ENCODE data around the gene DNMBP. TPM values are rescaled to one million over a fixed set of nuclear protein-coding genes. Genes with fewer than 3 reads are reported as not detected.

DNMBP gene
- total and polyA plus RNA-seq, 5 donors: 5.5 to 10.0 (median 7.7) TPM

DNA sequence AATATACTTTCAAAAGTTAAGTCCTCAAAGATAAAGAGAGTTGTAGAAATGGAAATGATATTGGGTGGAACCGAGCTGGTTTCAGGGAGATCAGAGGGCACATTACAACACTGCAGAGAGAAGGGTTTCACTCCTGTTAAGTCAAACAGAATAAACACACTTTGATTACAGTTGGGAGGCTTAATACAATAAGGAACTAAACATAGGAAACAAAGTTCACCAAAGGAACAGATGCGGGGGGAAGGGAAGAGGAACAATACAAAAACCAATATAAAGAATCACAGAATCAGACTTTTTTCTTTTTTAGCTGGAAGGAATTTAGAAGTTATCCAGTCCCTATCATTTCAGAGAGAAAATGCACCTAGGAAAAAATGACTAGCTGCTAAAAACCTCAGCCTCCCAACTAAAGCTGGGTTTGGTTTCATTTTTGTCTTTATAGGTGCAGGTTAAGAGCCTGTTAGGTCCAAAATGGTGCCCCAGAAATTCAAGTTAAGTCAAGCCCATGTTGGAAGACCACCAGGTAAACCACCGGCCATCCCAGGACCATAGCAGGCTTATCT lies 81.9 kb downstream of the DNMBP start:
- DNase-seq (no peak), ATAC-seq (peak; percentile 52 to 59)
- Histone ChIP-seq H3K27ac (ENCODE audit: low read length) (peak overlapping the region; percentile 13), H3K4me1 (ENCODE audit: control insufficient read depth, insufficient read depth, low read length) (peaks cover 14% of the 10 kb centered on the region), H3K27me3 (ENCODE audit: control insufficient read depth, insufficient read depth) (no peaks in the 10 kb centered on the region), H3K9me3 (ENCODE audit: control insufficient read depth, low read length) (no peaks in the 10 kb centered on the region), H3K4me3 (ENCODE audit: low read length) (no peak overlapping the region)
- WGBS: 73% methylated on average over 3 of the region's 3 CpGs
- intact Hi-C loops (cut with DNase I): no loop called here

DNA sequence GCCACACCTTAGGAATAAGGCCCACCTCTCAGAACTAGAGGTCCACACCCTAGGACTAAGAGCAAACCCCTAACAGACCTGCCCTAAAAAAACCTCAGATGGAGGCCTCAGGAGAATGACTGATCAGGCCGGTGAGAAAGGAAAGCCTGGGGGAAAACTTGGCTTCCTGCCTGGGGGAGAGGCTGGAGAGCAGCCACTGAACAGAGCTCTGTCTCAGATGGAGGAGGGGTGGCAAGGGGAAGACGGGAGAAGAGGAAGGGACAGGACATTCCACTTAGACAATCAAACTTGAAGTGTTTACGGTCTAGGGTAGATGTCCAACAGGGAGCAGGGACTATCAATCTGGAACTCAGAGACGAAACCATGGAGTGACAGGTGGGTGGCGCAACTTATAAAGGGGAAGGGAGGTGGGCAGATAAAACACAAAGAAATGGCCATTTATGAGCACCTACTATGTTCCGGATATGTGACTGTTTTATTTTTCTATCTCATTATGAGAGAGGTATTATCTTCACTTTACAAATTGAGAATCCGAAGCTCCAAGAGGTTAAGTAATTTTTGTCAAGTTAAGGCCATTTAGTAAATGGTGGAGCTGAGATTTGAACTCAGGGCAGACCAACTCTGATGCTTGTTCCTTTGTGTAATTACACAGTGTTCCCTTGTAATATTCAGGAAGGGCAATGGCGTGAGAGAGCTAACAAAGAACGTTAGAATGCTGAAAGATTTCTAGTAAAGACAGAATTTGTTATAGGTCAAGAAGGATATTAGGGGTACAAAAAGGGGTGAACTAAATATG lies 82.6 kb downstream of the DNMBP start:
- peak; percentile 34 to 76 (median 68) for DNase-seq
- H3K27ac ChIP-seq (ENCODE audit: low read length): peak overlapping the region; percentile 62
- peaks cover 14% of the 10 kb centered on the region for H3K4me1 ChIP-seq (ENCODE audit: control insufficient read depth, insufficient read depth, low read length)
- 56% methylated on average over 9 of the region's 9 CpGs for WGBS
- H3K9me3 ChIP-seq (ENCODE audit: control insufficient read depth, low read length): no peaks in the 10 kb centered on the region
- no peaks in the 10 kb centered on the region for H3K27me3 ChIP-seq (ENCODE audit: control insufficient read depth, insufficient read depth)
- intact Hi-C loops (cut with DNase I): no loop called here
- H3K4me3 ChIP-seq (ENCODE audit: low read length): no peak overlapping the region
- peak; percentile 53 to 65 for ATAC-seq

DNA sequence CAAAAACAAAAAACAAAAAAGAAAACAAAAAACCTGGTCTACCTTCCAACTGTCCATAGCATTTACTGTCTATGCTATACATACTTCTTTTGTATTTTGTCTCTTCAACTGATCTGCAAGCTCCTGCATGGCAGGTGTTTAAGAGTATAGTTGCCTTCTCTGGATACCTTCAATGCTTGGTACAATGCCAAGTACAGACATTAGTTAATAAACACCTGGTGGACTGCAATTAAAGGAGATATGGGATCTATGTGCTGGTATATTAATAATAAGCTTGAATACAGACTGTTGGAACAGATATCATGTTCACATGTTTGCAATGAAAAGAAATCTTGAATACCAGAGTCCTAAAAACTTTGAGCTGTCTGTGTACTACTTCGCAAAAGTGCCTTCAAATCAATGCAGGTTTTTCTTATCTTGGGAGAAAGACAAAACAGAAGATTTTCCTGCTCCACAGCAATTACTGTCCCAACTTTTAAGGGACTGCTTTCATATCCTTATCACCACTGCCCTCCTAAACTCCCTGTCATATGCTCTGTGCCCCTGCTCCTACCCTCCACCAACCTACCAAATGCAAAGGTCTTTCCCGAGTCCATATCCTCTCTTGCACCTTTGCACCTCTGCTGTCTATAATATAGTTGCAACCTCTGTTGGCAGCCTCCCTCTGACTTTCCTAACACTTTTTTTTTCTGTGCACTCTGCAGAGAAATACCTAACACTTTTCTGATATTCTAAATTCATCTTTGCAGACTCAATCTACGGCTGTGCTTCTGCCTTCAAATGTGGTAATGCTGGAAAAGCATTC lies 85.1 kb downstream of the DNMBP start:
- DNase-seq: no peak
- Histone ChIP-seq H3K27ac (ENCODE audit: low read length) (no peak overlapping the region), H3K4me1 (ENCODE audit: control insufficient read depth, insufficient read depth, low read length) (peaks cover 14% of the 10 kb centered on the region), H3K9me3 (ENCODE audit: control insufficient read depth, low read length) (no peaks in the 10 kb centered on the region), H3K4me3 (ENCODE audit: low read length) (no peak overlapping the region), H3K27me3 (ENCODE audit: control insufficient read depth, insufficient read depth) (no peaks in the 10 kb centered on the region)
- ATAC-seq: no peak
- WGBS: 69% methylated on average over 3 of the region's 3 CpGs
- intact Hi-C loops (cut with DNase I): no loop called here

DNA sequence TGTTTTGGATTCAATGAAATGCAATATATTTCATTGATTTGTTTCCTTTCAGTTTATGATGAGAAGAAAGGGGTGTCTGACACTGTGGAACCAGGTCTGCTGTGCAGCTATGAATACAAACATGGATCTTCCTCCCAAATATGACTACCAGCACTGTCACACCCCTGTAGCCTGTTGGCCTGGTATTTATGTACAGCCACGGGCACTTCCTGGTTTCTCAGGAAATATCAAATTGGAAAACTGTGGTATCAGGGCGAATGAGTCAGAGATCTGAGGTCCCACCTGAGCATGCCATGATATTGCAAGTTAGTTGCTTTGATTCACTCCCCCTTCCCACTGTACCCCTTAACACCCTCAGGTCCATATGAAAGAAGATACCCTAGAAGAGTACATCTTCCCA lies 87.8 kb downstream of the DNMBP start:
- Histone ChIP-seq H3K27me3 (ENCODE audit: control insufficient read depth, insufficient read depth) (no peaks in the 10 kb centered on the region), H3K4me1 (ENCODE audit: control insufficient read depth, insufficient read depth, low read length) (peaks cover 5% of the 10 kb centered on the region), H3K9me3 (ENCODE audit: control insufficient read depth, low read length) (no peaks in the 10 kb centered on the region), H3K4me3 (ENCODE audit: low read length) (no peak overlapping the region), H3K27ac (ENCODE audit: low read length) (no peak overlapping the region)
- WGBS: 89% methylated on average over 2 of the region's 2 CpGs
- ATAC-seq: no peak
- intact Hi-C loops (cut with DNase I): no loop called here
- no peak for DNase-seq

DNA sequence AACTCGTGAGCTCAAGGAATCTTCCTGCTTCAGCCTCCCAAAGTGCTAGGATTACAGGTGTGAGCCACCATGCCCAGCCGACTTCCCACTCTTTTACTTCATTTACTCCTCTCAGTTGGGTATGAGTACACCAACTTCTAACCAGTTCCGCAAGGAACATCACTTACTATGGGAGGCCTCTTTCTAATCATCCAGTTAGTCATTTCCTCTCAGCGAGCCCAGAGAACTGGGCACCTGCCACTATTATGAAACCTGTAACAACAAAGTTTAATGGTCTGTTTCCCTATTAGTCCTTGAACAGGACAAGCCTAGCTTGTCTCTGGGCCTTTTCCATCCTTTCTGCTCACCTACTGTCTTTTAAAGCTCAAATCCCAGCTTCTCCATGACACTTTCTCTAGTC lies 88.8 kb downstream of the DNMBP start:
- ATAC-seq: peak in 1 of 2 donors; percentile 77
- intact Hi-C loops (cut with DNase I): no loop called here
- no peaks in the 10 kb centered on the region for H3K9me3 ChIP-seq (ENCODE audit: control insufficient read depth, low read length)
- H3K4me3 ChIP-seq (ENCODE audit: low read length): no peak overlapping the region
- no peaks in the 10 kb centered on the region for H3K27me3 ChIP-seq (ENCODE audit: control insufficient read depth, insufficient read depth)
- 91% methylated on average over 4 of the region's 4 CpGs for WGBS
- DNase-seq: no peak
- H3K27ac ChIP-seq (ENCODE audit: low read length): no peak overlapping the region
- no peaks in the 10 kb centered on the region for H3K4me1 ChIP-seq (ENCODE audit: control insufficient read depth, insufficient read depth, low read length)

DNA sequence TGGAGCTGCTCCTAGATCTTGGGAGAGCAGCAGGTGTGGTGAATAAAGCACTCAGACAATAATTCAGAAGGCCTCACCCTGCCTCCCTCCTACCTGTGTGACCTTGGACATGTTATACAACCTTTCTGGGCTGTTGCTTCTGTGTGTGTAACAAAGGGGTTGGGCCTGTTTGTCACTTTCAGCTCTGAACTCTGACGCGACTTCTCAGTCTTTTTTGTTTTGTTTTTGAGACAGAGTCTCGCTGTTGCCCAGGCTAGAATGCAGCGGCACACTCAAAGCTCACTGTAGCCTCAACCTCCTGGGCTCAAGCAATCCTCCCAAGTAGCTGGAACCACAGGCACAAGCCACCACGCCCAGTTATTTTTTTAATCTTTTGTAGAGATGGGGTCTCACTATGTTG lies 89.3 kb downstream of the DNMBP start:
- DNase-seq: no peak
- Histone ChIP-seq H3K4me3 (ENCODE audit: low read length) (no peak overlapping the region), H3K9me3 (ENCODE audit: control insufficient read depth, low read length) (no peaks in the 10 kb centered on the region), H3K4me1 (ENCODE audit: control insufficient read depth, insufficient read depth, low read length) (no peaks in the 10 kb centered on the region), H3K27me3 (ENCODE audit: control insufficient read depth, insufficient read depth) (no peaks in the 10 kb centered on the region), H3K27ac (ENCODE audit: low read length) (no peak overlapping the region)
- intact Hi-C loops (cut with DNase I): no loop called here
- no peak for ATAC-seq
- WGBS: 94% methylated on average over 5 of the region's 5 CpGs

DNA sequence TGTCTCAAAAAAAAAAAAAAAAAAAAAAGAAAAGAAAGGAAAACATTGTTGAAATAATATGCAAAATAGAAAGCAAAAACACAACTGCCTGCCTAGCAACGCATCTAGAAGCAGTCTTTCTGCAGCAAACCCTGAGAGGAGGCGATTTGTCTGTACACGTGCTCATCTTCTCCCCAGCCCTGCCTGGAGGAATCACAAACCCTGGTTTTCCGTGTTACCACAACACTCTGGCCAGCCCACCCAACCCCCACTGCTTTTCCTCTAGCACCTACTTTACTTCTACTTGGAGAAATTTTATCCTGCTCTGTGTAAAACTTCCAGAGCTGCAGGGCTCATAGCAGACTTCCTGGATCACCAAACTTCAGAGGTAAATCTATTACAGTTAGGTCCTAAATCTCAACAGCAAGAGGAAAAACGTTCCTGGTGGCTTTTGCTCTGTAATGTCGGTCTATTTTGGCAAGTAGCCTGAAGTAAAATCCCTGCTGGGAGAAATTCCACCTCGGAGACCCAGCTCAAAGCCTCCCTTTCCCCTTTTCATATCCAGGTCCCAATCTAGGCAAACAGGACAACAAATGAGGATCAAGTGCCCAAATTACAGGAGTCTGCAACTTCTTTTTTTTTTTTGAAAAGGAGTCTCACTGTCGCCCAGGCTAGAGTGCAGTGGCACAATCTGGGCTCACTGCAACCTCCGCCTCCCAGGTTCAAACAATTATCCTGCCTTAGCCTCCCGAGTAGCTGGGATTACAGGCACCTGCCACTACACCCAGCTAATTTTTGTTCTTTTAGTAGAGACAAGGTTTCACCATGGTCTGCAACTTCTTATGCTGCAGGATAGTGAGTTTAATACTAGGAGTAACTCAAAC lies 91.6 kb downstream of the DNMBP start:
- intact Hi-C loops (cut with DNase I): loop anchor here in 2 of 4 donors (10.0 kb wide), 1 partner anchor 87 kb away; the partner anchor contains the start of gene DNMBP (in 2 of the 2)
- ATAC-seq: peak; percentile 73 to 76
- 11% methylated on average over 10 of the region's 10 CpGs for WGBS

DNA sequence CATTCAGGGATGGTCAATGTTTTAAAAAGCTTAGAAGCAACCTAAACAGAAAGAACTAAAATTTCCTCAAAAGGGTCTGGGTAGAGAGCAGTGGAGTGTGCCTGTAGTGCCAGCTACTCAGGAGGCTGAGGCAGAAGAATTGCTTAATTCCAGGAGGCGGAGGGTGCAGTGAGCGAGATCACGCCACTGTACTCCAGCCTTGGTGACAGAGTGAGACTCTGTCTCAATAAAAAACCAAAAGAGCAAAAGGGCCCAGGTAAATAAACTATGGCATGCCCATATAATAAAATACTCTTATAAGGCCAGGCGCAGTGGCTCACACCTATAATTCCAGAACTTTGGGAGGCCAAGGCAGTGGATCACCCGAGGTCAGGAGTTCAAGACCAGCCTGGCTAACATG lies 93.0 kb downstream of the DNMBP start:
- Histone ChIP-seq H3K9me3 (ENCODE audit: control insufficient read depth, low read length) (no peaks in the 10 kb centered on the region), H3K27ac (ENCODE audit: low read length) (no peak overlapping the region), H3K4me3 (ENCODE audit: low read length) (no peak overlapping the region), H3K27me3 (ENCODE audit: control insufficient read depth, insufficient read depth) (no peaks in the 10 kb centered on the region), H3K4me1 (ENCODE audit: control insufficient read depth, insufficient read depth, low read length) (peaks cover 4% of the 10 kb centered on the region)
- ATAC-seq: no peak
- intact Hi-C loops (cut with DNase I): loop anchor here in 2 of 4 donors (10.0 kb wide), 1 partner anchor 88 kb away; the partner anchor contains the start of gene DNMBP (in 2 of the 2)
- WGBS: 96% methylated on average over 5 of the region's 5 CpGs
- no peak for DNase-seq

More for the DNA sequence above, 91.6 kb downstream of the DNMBP start:
- Histone ChIP-seq H3K4me1 (ENCODE audit: control insufficient read depth, insufficient read depth, low read length) (peaks cover 4% of the 10 kb centered on the region), H3K4me3 (ENCODE audit: low read length) (peak overlapping the region; percentile 34), H3K9me3 (ENCODE audit: control insufficient read depth, low read length) (no peaks in the 10 kb centered on the region), H3K27ac (ENCODE audit: low read length) (peak overlapping the region; percentile 68), H3K27me3 (ENCODE audit: control insufficient read depth, insufficient read depth) (no peaks in the 10 kb centered on the region)
- peak; percentile 22 to 73 (median 58) for DNase-seq

DNA sequence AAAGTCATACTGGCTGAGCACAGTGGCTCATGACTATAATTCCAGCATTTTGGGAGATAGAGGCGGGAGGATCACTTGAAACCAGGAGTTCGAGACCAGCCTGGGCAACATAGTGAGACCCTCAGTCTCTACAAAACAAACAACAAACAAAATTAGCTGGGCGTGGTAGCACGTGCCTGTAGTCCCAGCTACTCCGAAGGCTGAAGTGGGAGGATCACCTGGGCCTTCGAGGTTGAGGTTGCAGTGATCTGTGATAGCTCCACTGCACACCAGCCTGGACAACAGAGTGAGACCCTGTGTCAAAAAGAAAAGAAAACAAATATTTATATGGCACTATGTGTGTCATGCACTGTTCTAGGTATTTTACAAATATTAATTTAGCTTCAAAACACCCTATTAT lies 94.3 kb downstream of the DNMBP start:
- H3K27ac ChIP-seq (ENCODE audit: low read length): no peak overlapping the region
- WGBS: 97% methylated on average over 6 of the region's 6 CpGs
- no peaks in the 10 kb centered on the region for H3K9me3 ChIP-seq (ENCODE audit: control insufficient read depth, low read length)
- H3K4me1 ChIP-seq (ENCODE audit: control insufficient read depth, insufficient read depth, low read length): peaks cover 4% of the 10 kb centered on the region
- DNase-seq (no peak), ATAC-seq (no peak)
- no peak overlapping the region for H3K4me3 ChIP-seq (ENCODE audit: low read length)
- intact Hi-C loops (cut with DNase I): loop anchor here in 2 of 4 donors (10.0 kb wide), 1 partner anchor 89 kb away; the partner anchor contains the start of gene DNMBP (in 2 of the 2)
- no peaks in the 10 kb centered on the region for H3K27me3 ChIP-seq (ENCODE audit: control insufficient read depth, insufficient read depth)

DNA sequence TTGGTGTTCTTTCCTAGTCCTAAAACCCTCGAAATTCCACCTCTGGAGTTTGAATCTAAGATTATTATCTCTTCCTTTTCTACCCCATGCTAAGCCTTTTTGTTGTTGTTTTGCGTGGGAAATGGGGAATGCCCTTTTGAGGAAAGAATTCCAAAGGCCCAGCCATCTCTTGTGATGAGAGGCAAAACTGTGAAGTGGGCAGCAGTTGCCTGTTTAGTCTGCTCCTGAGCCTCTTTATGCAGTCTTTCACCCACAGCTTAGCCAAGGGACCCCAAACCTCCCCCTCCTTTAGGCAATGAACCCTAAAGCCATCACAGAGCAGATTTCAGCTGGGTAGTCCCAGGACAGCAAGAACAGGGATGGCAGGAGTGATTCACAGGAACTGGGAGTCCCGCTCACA lies 95.5 kb downstream of the DNMBP start:
- Histone ChIP-seq H3K27me3 (ENCODE audit: control insufficient read depth, insufficient read depth) (no peaks in the 10 kb centered on the region), H3K4me1 (ENCODE audit: control insufficient read depth, insufficient read depth, low read length) (peaks cover 6% of the 10 kb centered on the region), H3K9me3 (ENCODE audit: control insufficient read depth, low read length) (no peaks in the 10 kb centered on the region), H3K4me3 (ENCODE audit: low read length) (peak overlapping the region; percentile 45), H3K27ac (ENCODE audit: low read length) (no peak overlapping the region)
- no peak for ATAC-seq
- intact Hi-C loops (cut with DNase I): loop anchor here in 2 of 4 donors (10.0 kb wide), 1 partner anchor 91 kb away; the partner anchor contains the start of gene DNMBP (in 2 of the 2)
- DNase-seq: no peak
- 67% methylated on average over 3 of the region's 3 CpGs for WGBS
